ENCODE data around the gene PCDHGA10. TPM values are rescaled to one million over a fixed set of nuclear protein-coding genes. Genes with fewer than 3 reads are reported as not detected.

Gene PCDHGA10
- total and polyA plus RNA-seq, 7 donors: 0.23 to 11.5 (median 6.1) TPM

DNA sequence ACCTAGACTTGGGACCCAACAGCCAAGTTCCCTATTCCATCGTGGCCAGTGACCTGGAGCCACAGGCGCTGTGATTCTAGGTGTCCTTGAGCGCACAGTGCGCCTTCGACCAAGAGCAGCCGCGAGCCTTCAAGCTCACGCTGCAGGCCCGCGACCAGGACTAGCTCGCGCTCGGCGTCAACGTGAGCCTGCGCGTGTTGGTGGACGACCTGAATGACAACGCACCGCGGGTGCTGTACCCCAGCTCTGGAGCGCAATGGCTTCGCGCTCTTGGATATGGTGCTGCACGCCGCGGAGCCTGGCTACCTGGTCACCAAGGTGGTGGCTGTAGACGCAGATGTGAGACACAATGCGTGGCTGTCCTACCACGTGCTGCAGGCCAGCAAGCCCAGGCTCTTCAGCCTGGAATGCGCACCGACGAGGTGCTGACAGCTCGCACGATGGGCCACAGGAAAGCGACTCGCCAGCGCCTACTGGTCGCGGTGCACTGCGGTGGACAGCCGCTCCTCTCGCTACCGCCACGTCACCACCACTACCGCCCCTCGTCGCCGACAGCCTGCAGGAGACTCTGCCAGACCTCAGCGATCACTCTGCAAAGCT lies 28.9 kb downstream of the PCDHGA10 start:
- intact Hi-C loops (cut with DNase I): no loop called here
- Histone ChIP-seq H3K4me3 (no peak overlapping the region), H3K27me3 (no peaks in the 10 kb centered on the region), H3K4me1 (no peaks in the 10 kb centered on the region), H3K27ac (no peak overlapping the region), H3K36me3 (peaks cover 0 to 4% (median 0%) of the 10 kb centered on the region in 4 donors), H3K9me3 (peaks cover 12 to 56% (median 30%) of the 10 kb centered on the region in 4 donors)
- 59 to 78% methylated on average over 50 of the region's 50 CpGs for WGBS, 2 donors
- TF ChIP-seq EP300 (IDR thresholded peaks at IDR 0.05): no peak
- TF ChIP-seq POLR2AphosphoS5 (IDR thresholded peaks at IDR 0.05): no peak
- TF ChIP-seq, protein P1, sequence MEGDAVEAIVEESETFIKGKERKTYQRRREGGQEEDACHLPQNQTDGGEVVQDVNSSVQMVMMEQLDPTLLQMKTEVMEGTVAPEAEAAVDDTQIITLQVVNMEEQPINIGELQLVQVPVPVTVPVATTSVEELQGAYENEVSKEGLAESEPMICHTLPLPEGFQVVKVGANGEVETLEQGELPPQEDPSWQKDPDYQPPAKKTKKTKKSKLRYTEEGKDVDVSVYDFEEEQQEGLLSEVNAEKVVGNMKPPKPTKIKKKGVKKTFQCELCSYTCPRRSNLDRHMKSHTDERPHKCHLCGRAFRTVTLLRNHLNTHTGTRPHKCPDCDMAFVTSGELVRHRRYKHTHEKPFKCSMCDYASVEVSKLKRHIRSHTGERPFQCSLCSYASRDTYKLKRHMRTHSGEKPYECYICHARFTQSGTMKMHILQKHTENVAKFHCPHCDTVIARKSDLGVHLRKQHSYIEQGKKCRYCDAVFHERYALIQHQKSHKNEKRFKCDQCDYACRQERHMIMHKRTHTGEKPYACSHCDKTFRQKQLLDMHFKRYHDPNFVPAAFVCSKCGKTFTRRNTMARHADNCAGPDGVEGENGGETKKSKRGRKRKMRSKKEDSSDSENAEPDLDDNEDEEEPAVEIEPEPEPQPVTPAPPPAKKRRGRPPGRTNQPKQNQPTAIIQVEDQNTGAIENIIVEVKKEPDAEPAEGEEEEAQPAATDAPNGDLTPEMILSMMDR (IDR thresholded peaks at IDR 0.05): no peak
- DNase-seq: no peak

- Histone ChIP-seq H3K27me3 (no peaks in the 10 kb centered on the region), H3K36me3 (peaks cover 0 to 7% (median 0%) of the 10 kb centered on the region in 4 donors), H3K27ac (no peak overlapping the region), H3K4me3 (no peak overlapping the region), H3K9me3 (no peaks in the 10 kb centered on the region), H3K4me1 (no peaks in the 10 kb centered on the region)
- no peak for DNase-seq
- WGBS, 2 donors: 94 to 97% methylated on average over 3 of the region's 3 CpGs
- TF ChIP-seq EP300 (IDR thresholded peaks at IDR 0.05): no peak
- TF ChIP-seq POLR2A (IDR thresholded peaks at IDR 0.05): no peak
- TF ChIP-seq, protein P1 (IDR thresholded peaks at IDR 0.05): no peak
- no peak for TF ChIP-seq POLR2AphosphoS5 (IDR thresholded peaks at IDR 0.05)
- intact Hi-C loops (cut with DNase I): no loop called here
These were observed 52.6 kb downstream of the PCDHGA10 start for GRCh38 chr5:141465351-141465750.

Other genes with a start within 250 kb of the PCDHGA10 start
Only the 30 nearest of the 37 such genes appear.
- 1 to 10 TPM; 3.9 to 6.2 (median 4.9) TPM for gene PCDHB10, start 220.6 kb upstream of the PCDHGA10 start, total RNA-seq
- gene PCDHB10, start 220.6 kb upstream of the PCDHGA10 start, polyA plus RNA-seq: under 1 TPM in 2 of 3 donors, not detected in 1; 0.60 to 0.80 TPM
- 1 to 10 TPM; 1.8 to 5.0 (median 3.6) TPM for gene PCDHB11, start 213.4 kb upstream of the PCDHGA10 start, total RNA-seq
- gene PCDHB11, start 213.4 kb upstream of the PCDHGA10 start, polyA plus RNA-seq: under 1 TPM in 1 of 3 donors, not detected in 2; 0.34 TPM
- 10 to 100 TPM in 1 of 4 donors, 1 to 10 TPM in 3; 4.3 to 10.2 (median 5.7) TPM for gene PCDHB12, start 204.3 kb upstream of the PCDHGA10 start, total RNA-seq
- gene PCDHB12, start 204.3 kb upstream of the PCDHGA10 start, polyA plus RNA-seq: under 1 TPM in 2 of 3 donors, not detected in 1; 0.34 to 0.60 TPM
- 1 to 10 TPM; 3.3 to 7.8 (median 6.1) TPM for gene PCDHB13, start 199.1 kb upstream of the PCDHGA10 start, total RNA-seq
- under 1 TPM in 2 of 3 donors, not detected in 1; 0.23 to 0.52 TPM for gene PCDHB13, start 199.1 kb upstream of the PCDHGA10 start, polyA plus RNA-seq
- 10 to 100 TPM in 1 of 4 donors, 1 to 10 TPM in 3; 6.3 to 10.5 (median 8.3) TPM for gene PCDHB14, start 189.6 kb upstream of the PCDHGA10 start, total RNA-seq
- 1 to 10 TPM in 1 of 3 donors, not detected in 2; 1.0 TPM for gene PCDHB14, start 189.6 kb upstream of the PCDHGA10 start, polyA plus RNA-seq
- 1 to 10 TPM; 2.9 to 7.3 (median 5.4) TPM for gene PCDHB15, start 167.6 kb upstream of the PCDHGA10 start, total RNA-seq
- under 1 TPM in 2 of 3 donors, not detected in 1; 0.23 to 0.93 TPM for gene PCDHB15, start 167.6 kb upstream of the PCDHGA10 start, polyA plus RNA-seq
- gene SLC25A2, start 108.9 kb upstream of the PCDHGA10 start, total RNA-seq: under 1 TPM in 2 of 4 donors, not detected in 2; 0.81 to 0.82 TPM
- under 1 TPM in 1 of 3 donors, not detected in 2; 0.35 TPM for gene SLC25A2, start 108.9 kb upstream of the PCDHGA10 start, polyA plus RNA-seq
- gene TAF7, start 92.2 kb upstream of the PCDHGA10 start, total RNA-seq: 10 to 100 TPM; 44.9 to 62.2 (median 48.1) TPM
- gene TAF7, start 92.2 kb upstream of the PCDHGA10 start, polyA plus RNA-seq: 10 to 100 TPM; 60.1 to 68.0 (median 62.7) TPM
- gene PCDHGA1, start 82.5 kb upstream of the PCDHGA10 start, total RNA-seq: 1 to 10 TPM in 3 of 4 donors, under 1 TPM in 1; 0.71 to 1.4 (median 1.1) TPM
- gene PCDHGA1, start 82.5 kb upstream of the PCDHGA10 start, polyA plus RNA-seq: under 1 TPM in 1 of 3 donors, not detected in 2; 0.26 TPM
- 1 to 10 TPM; 2.8 to 4.9 (median 3.8) TPM for gene PCDHGA2, start 74.2 kb upstream of the PCDHGA10 start, total RNA-seq
- gene PCDHGA2, start 74.2 kb upstream of the PCDHGA10 start, polyA plus RNA-seq: under 1 TPM in 1 of 3 donors, not detected in 2; 0.47 TPM
- gene PCDHGA3, start 69.2 kb upstream of the PCDHGA10 start, total RNA-seq: 1 to 10 TPM; 1.5 to 4.4 (median 3.1) TPM
- under 1 TPM in 2 of 3 donors, not detected in 1; 0.19 to 0.60 TPM for gene PCDHGA3, start 69.2 kb upstream of the PCDHGA10 start, polyA plus RNA-seq
- gene PCDHGB1, start 62.9 kb upstream of the PCDHGA10 start, total RNA-seq: 1 to 10 TPM; 2.5 to 8.4 (median 4.1) TPM
- under 1 TPM in 1 of 3 donors, not detected in 2; 0.26 TPM for gene PCDHGB1, start 62.9 kb upstream of the PCDHGA10 start, polyA plus RNA-seq
- gene PCDHGA4, start 58.0 kb upstream of the PCDHGA10 start, total RNA-seq: 10 to 100 TPM in 1 of 4 donors, 1 to 10 TPM in 3; 5.0 to 11.3 (median 6.7) TPM
- under 1 TPM in 1 of 3 donors, not detected in 2; 0.47 TPM for gene PCDHGA4, start 58.0 kb upstream of the PCDHGA10 start, polyA plus RNA-seq
- gene PCDHGB2, start 53.0 kb upstream of the PCDHGA10 start, total RNA-seq: 10 to 100 TPM in 2 of 4 donors, 1 to 10 TPM in 2; 4.3 to 12.9 (median 8.0) TPM
- under 1 TPM in 1 of 3 donors, not detected in 2; 0.51 TPM for gene PCDHGB2, start 53.0 kb upstream of the PCDHGA10 start, polyA plus RNA-seq
- gene PCDHGA5, start 48.8 kb upstream of the PCDHGA10 start, total RNA-seq: 1 to 10 TPM; 5.3 to 8.3 (median 7.2) TPM
- under 1 TPM in 1 of 3 donors, not detected in 2; 0.57 TPM for gene PCDHGA5, start 48.8 kb upstream of the PCDHGA10 start, polyA plus RNA-seq
- gene PCDHGB3, start 42.7 kb upstream of the PCDHGA10 start, total RNA-seq: 10 to 100 TPM in 1 of 4 donors, 1 to 10 TPM in 3; 6.1 to 16.1 (median 7.7) TPM
- under 1 TPM in 2 of 3 donors, not detected in 1; under 0.01 to 0.41 TPM for gene PCDHGB3, start 42.7 kb upstream of the PCDHGA10 start, polyA plus RNA-seq
- gene PCDHGA6, start 39.1 kb upstream of the PCDHGA10 start, total RNA-seq: 10 to 100 TPM in 2 of 4 donors, 1 to 10 TPM in 2; 5.4 to 13.6 (median 8.4) TPM
- gene PCDHGA6, start 39.1 kb upstream of the PCDHGA10 start, polyA plus RNA-seq: under 1 TPM in 1 of 3 donors, not detected in 2; 0.85 TPM
- gene PCDHGA7, start 30.2 kb upstream of the PCDHGA10 start, total RNA-seq: 10 to 100 TPM in 3 of 4 donors, 1 to 10 TPM in 1; 8.2 to 15.2 (median 10.9) TPM
- gene PCDHGA7, start 30.2 kb upstream of the PCDHGA10 start, polyA plus RNA-seq: under 1 TPM in 1 of 3 donors, not detected in 2; 0.42 TPM
- 1 to 10 TPM; 6.1 to 9.1 (median 7.5) TPM for gene PCDHGB4, start 25.3 kb upstream of the PCDHGA10 start, total RNA-seq
- gene PCDHGB4, start 25.3 kb upstream of the PCDHGA10 start, polyA plus RNA-seq: under 1 TPM in 1 of 3 donors, not detected in 2; 0.54 TPM
- 1 to 10 TPM; 4.4 to 7.9 (median 6.6) TPM for gene PCDHGA8, start 20.4 kb upstream of the PCDHGA10 start, total RNA-seq
- gene PCDHGA8, start 20.4 kb upstream of the PCDHGA10 start, polyA plus RNA-seq: under 1 TPM in 1 of 3 donors, not detected in 2; 0.16 TPM
- 10 to 100 TPM; 10.0 to 16.6 (median 11.8) TPM for gene PCDHGB5, start 15.0 kb upstream of the PCDHGA10 start, total RNA-seq
- gene PCDHGB5, start 15.0 kb upstream of the PCDHGA10 start, polyA plus RNA-seq: 1 to 10 TPM in 1 of 3 donors, under 1 TPM in 1, not detected in 1; 0.23 to 1.3 TPM
- 10 to 100 TPM in 3 of 4 donors, 1 to 10 TPM in 1; 7.5 to 15.8 (median 11.3) TPM for gene PCDHGA9, start 10.2 kb upstream of the PCDHGA10 start, total RNA-seq
- under 1 TPM in 1 of 3 donors, not detected in 2; 0.79 TPM for gene PCDHGA9, start 10.2 kb upstream of the PCDHGA10 start, polyA plus RNA-seq
- 10 to 100 TPM in 3 of 4 donors, 1 to 10 TPM in 1; 8.9 to 15.0 (median 12.1) TPM for gene PCDHGB6, start 5.0 kb upstream of the PCDHGA10 start, total RNA-seq
- 1 to 10 TPM in 1 of 3 donors, not detected in 2; 1.2 TPM for gene PCDHGB6, start 5.0 kb upstream of the PCDHGA10 start, polyA plus RNA-seq
- 10 to 100 TPM; 16.1 to 19.4 (median 17.6) TPM for gene PCDHGB7, start 4.7 kb downstream of the PCDHGA10 start, total RNA-seq
- 1 to 10 TPM in 1 of 3 donors, under 1 TPM in 1, not detected in 1; 0.60 to 2.4 TPM for gene PCDHGB7, start 4.7 kb downstream of the PCDHGA10 start, polyA plus RNA-seq
- gene PCDHGA11, start 8.1 kb downstream of the PCDHGA10 start, total RNA-seq: 10 to 100 TPM in 1 of 4 donors, 1 to 10 TPM in 3; 6.1 to 10.8 (median 8.1) TPM
- under 1 TPM in 1 of 3 donors, not detected in 2; 0.89 TPM for gene PCDHGA11, start 8.1 kb downstream of the PCDHGA10 start, polyA plus RNA-seq
- 10 to 100 TPM in 2 of 4 donors, 1 to 10 TPM in 2; 5.4 to 14.1 (median 11.3) TPM for gene PCDHGA12, start 17.5 kb downstream of the PCDHGA10 start, total RNA-seq
- under 1 TPM in 1 of 3 donors, not detected in 2; 0.80 TPM for gene PCDHGA12, start 17.5 kb downstream of the PCDHGA10 start, polyA plus RNA-seq
- gene PCDHGC3, start 63.0 kb downstream of the PCDHGA10 start, total RNA-seq: 10 to 100 TPM; 31.4 to 47.8 (median 39.4) TPM
- gene PCDHGC3, start 63.0 kb downstream of the PCDHGA10 start, polyA plus RNA-seq: 10 to 100 TPM in 2 of 3 donors, 1 to 10 TPM in 1; 5.1 to 24.1 (median 23.4) TPM
- 1 to 10 TPM; 2.5 to 8.6 (median 5.2) TPM for gene PCDHGC4, start 72.0 kb downstream of the PCDHGA10 start, total RNA-seq
- gene PCDHGC4, start 72.0 kb downstream of the PCDHGA10 start, polyA plus RNA-seq: under 1 TPM in 1 of 3 donors, not detected in 2; 0.47 TPM
- 1 to 10 TPM; 1.1 to 5.6 (median 3.6) TPM for gene PCDHGC5, start 76.1 kb downstream of the PCDHGA10 start, total RNA-seq
- under 1 TPM in 2 of 3 donors, not detected in 1; 0.26 to 0.60 TPM for gene PCDHGC5, start 76.1 kb downstream of the PCDHGA10 start, polyA plus RNA-seq
- gene DIAPH1, start 206.0 kb downstream of the PCDHGA10 start, total RNA-seq: 10 to 100 TPM; 14.4 to 26.9 (median 19.8) TPM
- 100 to 1,000 TPM in 1 of 3 donors, 10 to 100 TPM in 2; 54.1 to 105 (median 78.0) TPM for gene DIAPH1, start 206.0 kb downstream of the PCDHGA10 start, polyA plus RNA-seq